SKM-1 (cell line): ENCODE measurements around the gene TP53TG3B.
"Not testable (repeated sequence)": the region's sequence is repeated elsewhere in the genome, so short reads cannot be mapped to it uniquely, and the experiment has no call there.

Experiments used
- DNase-seq: peaks from one replicate; lab custom pipeline; 2025; ENCODE audit not compliant: unreplicated experiment; lab: John Stamatoyannopoulos, UW

The TP53TG3B gene, protein sequence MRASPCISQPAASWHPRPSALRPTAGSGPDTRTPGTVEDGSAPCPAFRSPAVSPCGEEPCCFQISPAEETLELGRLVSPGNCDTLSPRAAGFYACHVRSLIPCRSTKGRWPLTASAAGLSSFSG

GRCh38 chr16:33360541-33360940 is at the start of gene TP53TG3B:
Gene TP53TG3B (plus strand): TSS chr16:33360841. CDS start chr16:33360909, 68 bp downstream.
- DNase-seq = not testable (repeated sequence)

DNA sequence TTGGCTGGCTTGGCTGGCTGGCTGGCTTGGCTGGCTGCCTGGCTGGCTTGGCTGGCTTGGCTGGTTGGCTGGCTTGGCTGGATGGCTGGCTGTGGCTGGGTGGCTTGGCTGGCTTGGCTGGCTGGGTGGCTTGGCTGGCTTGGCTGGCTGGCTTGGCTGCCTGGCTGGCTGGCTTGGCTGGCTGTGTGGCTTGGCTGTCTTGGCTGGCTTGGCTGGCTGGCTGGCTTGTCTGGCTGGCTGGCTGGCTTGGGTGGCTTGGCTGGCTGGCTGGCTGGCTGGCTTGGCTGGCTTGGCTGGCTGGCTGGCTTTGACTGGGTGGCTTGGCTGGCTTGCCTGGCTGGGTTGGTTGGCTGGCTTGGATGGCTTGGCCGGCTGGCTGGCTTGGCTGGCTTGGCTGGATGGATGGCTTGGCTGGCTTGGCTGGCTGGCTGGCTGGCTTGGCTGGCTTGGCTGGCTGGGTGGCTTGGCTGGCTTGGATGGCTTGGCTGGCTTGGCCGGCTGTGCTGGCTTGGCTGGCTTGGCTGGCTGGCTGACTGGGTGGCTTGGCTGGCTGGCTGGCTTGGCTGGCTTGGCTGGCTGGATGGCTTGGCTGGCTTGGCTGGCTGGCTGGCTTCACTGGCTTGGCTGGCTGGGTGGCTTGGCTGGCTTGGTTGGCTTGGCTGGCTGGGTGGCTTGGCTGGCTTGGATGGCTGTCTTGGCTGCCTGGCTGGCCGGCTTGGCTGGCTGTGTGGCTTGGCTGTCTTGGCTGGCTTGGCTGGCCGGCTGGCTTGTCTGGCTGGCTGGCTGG is 24.2 kb upstream of the TP53TG3B start:
- not testable (repeated sequence) for DNase-seq

DNA sequence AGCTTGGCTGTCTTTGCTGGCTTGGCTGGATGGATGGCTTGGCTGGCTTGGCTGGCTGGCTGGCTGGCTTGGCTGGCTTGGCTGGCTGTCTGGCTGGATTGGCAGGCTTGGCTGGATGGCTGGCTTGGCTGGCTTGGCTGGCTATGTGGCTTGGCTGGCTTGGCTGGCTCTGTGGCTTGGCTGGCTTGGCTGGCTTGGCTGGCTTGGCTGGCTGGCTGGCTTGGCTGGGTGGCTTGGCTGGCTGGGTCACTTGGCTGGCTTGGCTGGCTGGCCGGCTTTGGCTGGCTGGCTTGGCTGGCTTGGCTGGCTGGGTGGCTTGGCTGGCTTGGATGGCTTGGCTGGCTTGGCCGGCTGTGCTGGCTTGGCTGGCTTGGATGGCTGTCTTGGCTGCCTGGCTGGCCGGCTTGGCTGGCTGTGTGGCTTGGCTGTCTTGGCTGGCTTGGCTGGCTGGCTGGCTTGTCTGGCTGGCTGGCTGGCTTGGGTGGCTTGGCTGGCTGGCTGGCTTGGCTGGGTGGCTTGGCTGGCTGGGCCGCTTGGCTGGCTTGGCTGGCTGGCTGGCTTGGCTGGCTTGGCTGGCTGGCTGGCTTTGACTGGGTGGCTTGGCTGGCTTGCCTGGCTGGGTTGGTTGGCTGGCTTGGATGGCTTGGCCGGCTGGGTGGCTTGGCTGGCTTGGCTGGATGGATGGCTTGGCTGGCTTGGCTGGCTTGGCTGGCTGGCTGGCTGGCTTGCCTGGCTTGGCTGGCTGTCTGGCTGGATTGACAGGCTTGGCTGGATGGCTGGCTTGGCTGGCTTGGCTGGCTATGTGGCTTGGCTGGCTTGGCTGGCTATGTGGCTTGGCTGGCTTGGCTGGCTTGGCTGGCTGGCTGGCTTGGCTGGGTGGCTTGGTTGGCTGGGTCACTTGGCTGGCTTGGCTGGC is 22.8 kb upstream of the TP53TG3B start:
- DNase-seq = not testable (repeated sequence)

- not testable (repeated sequence) for DNase-seq
These were observed 22.1 kb upstream of the TP53TG3B start for GRCh38 chr16:33338543-33338951.

DNA sequence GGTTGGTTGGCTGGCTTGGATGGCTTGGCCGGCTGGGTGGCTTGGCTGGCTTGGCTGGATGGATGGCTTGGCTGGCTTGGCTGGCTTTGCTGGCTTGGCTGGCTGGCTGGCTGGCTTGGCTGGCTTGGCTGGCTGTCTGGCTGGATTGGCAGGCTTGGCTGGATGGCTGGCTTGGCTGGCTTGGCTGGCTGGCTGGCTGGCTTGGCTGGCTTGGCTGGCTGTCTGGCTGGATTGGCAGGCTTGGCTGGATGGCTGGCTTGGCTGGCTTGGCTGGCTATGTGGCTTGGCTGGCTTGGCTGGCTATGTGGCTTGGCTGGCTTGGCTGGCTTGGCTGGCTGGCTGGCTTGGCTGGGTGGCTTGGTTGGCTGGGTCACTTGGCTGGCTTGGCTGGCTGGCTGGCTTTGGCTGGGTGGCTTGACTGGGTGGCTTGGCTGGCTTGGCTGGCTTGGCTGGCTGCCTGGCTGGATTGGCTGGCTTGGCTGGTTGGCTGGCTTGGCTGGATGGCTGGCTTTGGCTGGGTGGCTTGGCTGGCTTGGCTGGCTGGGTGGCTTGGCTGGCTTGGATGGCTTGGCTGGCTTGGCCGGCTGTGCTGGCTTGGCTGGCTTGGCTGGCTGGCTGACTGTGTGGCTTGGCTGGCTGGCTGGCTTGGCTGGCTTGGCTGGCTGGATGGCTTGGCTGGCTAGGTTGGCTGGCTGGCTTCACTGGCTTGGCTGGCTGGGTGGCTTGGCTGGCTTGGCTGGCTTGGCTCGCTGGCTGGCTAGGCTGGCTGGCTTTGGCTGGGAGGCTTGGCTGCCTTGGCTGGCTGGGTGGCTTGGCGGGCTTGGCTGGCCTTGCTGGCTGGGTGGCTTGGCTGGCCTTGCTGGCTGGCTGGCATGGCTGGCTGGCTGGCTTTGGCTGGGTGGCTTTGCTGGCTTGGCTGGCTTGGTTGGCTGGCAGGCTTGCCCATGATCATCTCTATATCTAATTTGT is 21.3 kb upstream of the TP53TG3B start:
- not testable (repeated sequence) for DNase-seq
